Measurements from ENCODE around the gene AATK. TPM values are rescaled to one million over a fixed set of nuclear protein-coding genes. Genes with fewer than 3 reads are reported as not detected.

Gene AATK
- total RNA-seq, 1 experiment from 2014 or later, result 1.1 TPM

GRCh38 chr17:81073967-81074839 lies 91.8 kb downstream of the AATK start:
- no peaks in the 10 kb centered on the region for H3K27me3 ChIP-seq (ENCODE audit: low read length)
- H3K4me3 ChIP-seq (ENCODE audit: low read length), result no peak overlapping the region
- no peak overlapping the region for H3K4me2 ChIP-seq (ENCODE audit: low read length)
- DNase-seq (no peak), ATAC-seq (no peak)
- BruUV-seq (replicated peaks), result no TSS peak
- intact Hi-C loops (cut with micrococcal nuclease), result no loop called here
- H3F3A ChIP-seq (ENCODE audit: low read length, unreplicated experiment), result no peaks in the 10 kb centered on the region
- ChIA-PET CTCF (no interaction called here), POLR2A (ENCODE audit: unreplicated experiment) (no interaction called here)
- H2AFZ ChIP-seq (ENCODE audit: low read length), result no peak overlapping the region
- H4K20me1 ChIP-seq (ENCODE audit: low read length), result no peaks in the 10 kb centered on the region
- H3K27ac ChIP-seq (ENCODE audit: low read length), result no peak overlapping the region
- TF ChIP-seq CTCF (conservative IDR thresholded peaks at IDR 0.05; ENCODE audit: low read depth, low read length) (no peak), EZH2phosphoT487 (IDR thresholded peaks at IDR 0.05; ENCODE audit: borderline replicate concordance, low read length) (no peak), EZH2 (IDR thresholded peaks at IDR 0.05; ENCODE audit: low read length, unreplicated experiment) (no peak)
- no peaks in the 10 kb centered on the region for H3K9me2 ChIP-seq (replicated peaks; ENCODE audit: low read length)
- H3K36me3 ChIP-seq (ENCODE audit: low read depth, low read length), result no peaks in the 10 kb centered on the region; the same call in 1 of the 2 replicates
- H3K9me3 ChIP-seq (ENCODE audit: low read length), result no peaks in the 10 kb centered on the region
- H3K9ac ChIP-seq (ENCODE audit: low read length), result no peak overlapping the region
- no peaks in the 10 kb centered on the region for H3K79me2 ChIP-seq (ENCODE audit: low read length)
- H3K4me1 ChIP-seq (ENCODE audit: insufficient read depth, low read length), result no peaks in the 10 kb centered on the region

GRCh38 chr17:81071761-81072741 lies 94.0 kb downstream of the AATK start:
- Histone ChIP-seq H3K4me3 (ENCODE audit: low read length) (no peak overlapping the region), H3K9me2 (replicated peaks; ENCODE audit: low read length) (no peaks in the 10 kb centered on the region), H3F3A (ENCODE audit: low read length, unreplicated experiment) (no peaks in the 10 kb centered on the region), H2AFZ (ENCODE audit: low read length) (no peak overlapping the region), H3K4me1 (ENCODE audit: insufficient read depth, low read length) (no peaks in the 10 kb centered on the region), H3K27me3 (ENCODE audit: low read length) (no peaks in the 10 kb centered on the region), H3K27ac (ENCODE audit: low read length) (no peak overlapping the region), H3K79me2 (ENCODE audit: low read length) (no peaks in the 10 kb centered on the region; the same call in 1 of the 2 replicates), H3K36me3 (ENCODE audit: low read depth, low read length) (no peaks in the 10 kb centered on the region; the same call in 1 of the 2 replicates), H3K4me2 (ENCODE audit: low read length) (no peak overlapping the region), H4K20me1 (ENCODE audit: low read length) (no peaks in the 10 kb centered on the region), H3K9me3 (ENCODE audit: low read length) (no peaks in the 10 kb centered on the region), H3K9ac (ENCODE audit: low read length) (no peak overlapping the region)
- ChIA-PET POLR2A (ENCODE audit: unreplicated experiment) (no interaction called here), CTCF (no interaction called here)
- peak; percentile 33 for ATAC-seq
- intact Hi-C loops (cut with micrococcal nuclease), result no loop called here
- no peak for DNase-seq
- BruUV-seq (replicated peaks), result no TSS peak
- TF ChIP-seq EZH2phosphoT487 (IDR thresholded peaks at IDR 0.05; ENCODE audit: borderline replicate concordance, low read length) (no peak), CTCF (conservative IDR thresholded peaks at IDR 0.05; ENCODE audit: low read depth, low read length) (no peak), EZH2 (IDR thresholded peaks at IDR 0.05; ENCODE audit: low read length, unreplicated experiment) (no peak)
